Karpas-422 (cell line): ENCODE data around the gene FRMPD2. TPM values are rescaled to one million over a fixed set of nuclear protein-coding genes. Genes with fewer than 3 reads are reported as not detected.

ENCODE experiments used
- DNase-seq: peaks from one replicate; pipeline ENCODE4 v3.0.0-alpha.2; 2015
- H2AFZ ChIP-seq: fragments of 200-600 bp; sonication (generic); 2 replicates; pipeline ENCODE4 v1.6.1; 2014; ENCODE audit warnings: antibody characterized with exemption, low read length, mixed read lengths
- H3K27ac ChIP-seq: fragments of 200-600 bp; sonication (generic); 2 replicates; pipeline ENCODE4 v1.5.1; 2014; ENCODE audit warnings: mild to moderate bottlenecking, low read length, moderate library complexity
- H3K27me3 ChIP-seq: fragments of 200-600 bp; sonication (generic); 2 replicates; pipeline ENCODE4 v1.6.1; 2014; ENCODE audit warnings: low read length, mixed read lengths
- H3K36me3 ChIP-seq: fragments of 200-600 bp; sonication (generic); 2 replicates; pipeline ENCODE4 v1.6.1; 2014; ENCODE audit warnings: low read length, mixed read lengths; ENCODE audit not compliant: insufficient read depth
- H3K4me1 ChIP-seq: fragments of 200-600 bp; sonication (generic); 2 replicates; pipeline ENCODE4 v1.6.1; 2014; ENCODE audit warnings: mild to moderate bottlenecking, low read length, mixed read lengths
- H3K4me2 ChIP-seq: fragments of 200-600 bp; sonication (generic); 2 replicates; pipeline ENCODE4 v1.6.1; 2014; ENCODE audit warnings: low read length, low read depth, mild to moderate bottlenecking; ENCODE audit not compliant: poor library complexity, severe bottlenecking
- H3K4me3 ChIP-seq: fragments of 200-600 bp; sonication (generic); 2 replicates; pipeline ENCODE4 v1.5.1; 2014; ENCODE audit warnings: mild to moderate bottlenecking, antibody characterized with exemption, low read length, mixed read lengths
- H3K79me2 ChIP-seq: fragments of 200-600 bp; sonication (generic); 2 replicates; pipeline ENCODE4 v1.6.1; 2014; ENCODE audit warnings: mild to moderate bottlenecking, low read length, mixed read lengths
- H3K9ac ChIP-seq: fragments of 200-600 bp; sonication (generic); 2 replicates; pipeline ENCODE4 v1.6.0; 2014; ENCODE audit warnings: low read length
- H3K9me2 ChIP-seq: fragments of 200-600 bp; sonication (generic), shearing (Covaris generic); replicated peaks from 2 replicates; pipeline ENCODE4 v1.6.0; 2014; ENCODE audit warnings: mild to moderate bottlenecking, low read length, moderate library complexity; ENCODE audit not compliant: insufficient read depth
- H3K9me3 ChIP-seq: fragments of 300-700, 200-600 bp; sonication (generic); 2 replicates; pipeline ENCODE4 v1.6.1; 2014; ENCODE audit warnings: low read length, mixed read lengths
- H4K20me1 ChIP-seq: fragments of 200-600 bp; sonication (generic); 2 replicates; pipeline ENCODE4 v1.6.1; 2014; ENCODE audit warnings: mild to moderate bottlenecking, antibody characterized with exemption, low read length, low read depth; ENCODE audit not compliant: insufficient read depth
- total RNA-seq: library from RNA; depleted of rRNA; stranded (reverse); fragments of >200 nt; shearing (Covaris generic); gene quantifications from 2 replicates; pipeline ENCODE4 v1.2.3, GENCODE V29; 2014; ENCODE audit warnings: low replicate concordance

FRMPD2 gene
- total RNA-seq, 1 experiment from 2014 or later, result not detected

DNA sequence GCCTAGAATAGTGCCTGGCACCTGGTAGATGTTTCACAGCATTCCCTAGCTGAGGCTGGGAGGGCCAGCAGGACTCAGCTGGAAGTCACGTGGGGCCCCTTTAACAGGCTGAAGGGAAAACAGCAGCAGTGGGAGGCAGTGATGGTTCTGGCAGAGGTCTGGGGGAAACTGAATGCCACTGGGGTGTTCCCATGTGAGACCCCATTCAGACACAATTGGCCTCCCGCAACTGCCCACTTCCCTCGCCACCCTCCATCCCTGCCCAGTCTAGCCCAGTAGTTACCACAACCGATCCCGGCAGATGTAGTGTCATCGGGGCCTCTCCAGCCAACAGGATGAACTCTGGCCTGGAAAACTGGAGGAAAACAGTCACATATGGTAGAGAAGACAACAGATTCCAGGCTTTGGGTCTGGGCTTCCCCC is 38.3 kb downstream of the FRMPD2 start:
- Histone ChIP-seq H3K4me2 (no peak overlapping the region), H3K36me3 (no peaks in the 10 kb centered on the region), H3K27me3 (no peaks in the 10 kb centered on the region), H4K20me1 (no peaks in the 10 kb centered on the region), H3K27ac (no peak overlapping the region), H3K4me1 (no peaks in the 10 kb centered on the region), H2AFZ (no peak overlapping the region), H3K79me2 (no peaks in the 10 kb centered on the region), H3K9ac (no peak overlapping the region), H3K4me3 (no peak overlapping the region), H3K9me2 (no peaks in the 10 kb centered on the region), H3K9me3 (no peaks in the 10 kb centered on the region)
- no peak for DNase-seq

DNA sequence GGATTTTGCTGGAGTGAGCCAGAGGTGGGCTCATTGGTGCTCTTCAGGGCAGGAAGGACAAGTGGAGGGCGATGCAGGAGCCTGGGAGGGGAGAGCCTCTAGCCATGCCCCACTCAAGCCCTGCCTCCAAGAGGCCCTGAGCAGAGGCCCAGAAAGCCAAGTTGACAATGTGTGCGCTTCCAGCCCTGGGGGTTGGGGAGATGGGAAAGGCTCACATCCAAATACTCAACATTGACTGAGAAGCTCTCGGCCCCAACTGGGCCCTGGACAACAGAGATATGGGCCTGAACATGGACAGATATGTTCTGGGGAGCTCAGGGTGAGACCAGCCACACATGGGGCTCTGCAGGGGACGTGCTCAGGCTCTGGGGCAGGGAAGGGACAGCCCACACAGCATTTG is 39.0 kb downstream of the FRMPD2 start:
- Histone ChIP-seq H3K27me3 (no peaks in the 10 kb centered on the region), H3K79me2 (no peaks in the 10 kb centered on the region), H2AFZ (no peak overlapping the region), H3K4me2 (no peak overlapping the region), H3K36me3 (no peaks in the 10 kb centered on the region), H3K9me2 (no peaks in the 10 kb centered on the region), H3K9ac (no peak overlapping the region), H3K4me1 (no peaks in the 10 kb centered on the region), H4K20me1 (no peaks in the 10 kb centered on the region), H3K9me3 (no peaks in the 10 kb centered on the region), H3K27ac (no peak overlapping the region), H3K4me3 (no peak overlapping the region)
- no peak for DNase-seq

DNA sequence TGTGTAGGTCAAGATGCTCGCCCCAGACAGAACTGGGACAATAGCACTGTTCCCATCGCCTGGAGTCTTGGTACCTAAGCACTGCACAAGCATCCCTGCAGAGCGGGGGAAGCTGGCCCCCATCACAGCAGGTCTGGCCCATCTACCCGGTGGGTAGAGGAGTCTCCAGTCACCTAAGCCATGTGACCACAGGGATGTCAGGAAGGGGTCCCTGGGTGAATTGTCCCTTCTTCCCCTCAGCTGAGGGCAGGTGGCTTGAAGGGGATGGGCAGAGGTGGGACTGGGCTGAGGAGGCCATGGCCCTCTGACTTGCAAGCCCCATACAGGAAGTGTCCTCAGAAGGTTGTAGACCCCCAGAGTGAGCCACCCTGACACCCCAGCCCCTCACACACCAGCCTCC is 39.7 kb downstream of the FRMPD2 start:
- no peak for DNase-seq
- Histone ChIP-seq H3K4me1 (no peaks in the 10 kb centered on the region), H3K9me2 (no peaks in the 10 kb centered on the region), H2AFZ (no peak overlapping the region), H3K79me2 (no peaks in the 10 kb centered on the region), H3K36me3 (no peaks in the 10 kb centered on the region), H3K27ac (no peak overlapping the region), H3K9me3 (no peaks in the 10 kb centered on the region), H3K27me3 (no peaks in the 10 kb centered on the region), H3K4me3 (no peak overlapping the region), H3K4me2 (no peak overlapping the region), H4K20me1 (no peaks in the 10 kb centered on the region), H3K9ac (no peak overlapping the region)

DNA sequence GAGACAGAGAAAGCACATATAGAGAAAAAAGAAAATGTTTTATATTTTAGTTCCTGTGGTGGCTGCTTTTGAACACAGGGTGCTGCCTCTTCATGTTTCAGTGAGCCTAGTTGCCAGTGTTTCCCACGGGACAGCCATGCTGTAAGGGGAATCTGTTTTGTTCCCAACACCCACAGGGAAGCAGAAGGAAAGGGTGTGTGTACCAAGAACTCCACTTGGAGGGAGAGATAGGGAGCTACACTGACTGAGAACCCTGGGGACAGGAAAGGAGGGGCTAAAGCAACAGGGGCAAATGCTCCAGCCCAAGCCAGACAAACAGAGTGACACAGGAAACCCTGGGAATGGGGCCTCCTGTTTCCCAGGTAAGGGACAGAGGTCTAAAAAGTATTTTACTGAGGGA is 40.2 kb downstream of the FRMPD2 start:
- Histone ChIP-seq H3K9me2 (no peaks in the 10 kb centered on the region), H3K9me3 (no peaks in the 10 kb centered on the region), H2AFZ (no peak overlapping the region), H3K9ac (no peak overlapping the region), H3K4me1 (no peaks in the 10 kb centered on the region), H3K27ac (no peak overlapping the region), H3K79me2 (no peaks in the 10 kb centered on the region), H3K36me3 (no peaks in the 10 kb centered on the region), H3K27me3 (no peaks in the 10 kb centered on the region), H4K20me1 (no peaks in the 10 kb centered on the region), H3K4me2 (no peak overlapping the region), H3K4me3 (no peak overlapping the region)
- DNase-seq, result no peak

DNA sequence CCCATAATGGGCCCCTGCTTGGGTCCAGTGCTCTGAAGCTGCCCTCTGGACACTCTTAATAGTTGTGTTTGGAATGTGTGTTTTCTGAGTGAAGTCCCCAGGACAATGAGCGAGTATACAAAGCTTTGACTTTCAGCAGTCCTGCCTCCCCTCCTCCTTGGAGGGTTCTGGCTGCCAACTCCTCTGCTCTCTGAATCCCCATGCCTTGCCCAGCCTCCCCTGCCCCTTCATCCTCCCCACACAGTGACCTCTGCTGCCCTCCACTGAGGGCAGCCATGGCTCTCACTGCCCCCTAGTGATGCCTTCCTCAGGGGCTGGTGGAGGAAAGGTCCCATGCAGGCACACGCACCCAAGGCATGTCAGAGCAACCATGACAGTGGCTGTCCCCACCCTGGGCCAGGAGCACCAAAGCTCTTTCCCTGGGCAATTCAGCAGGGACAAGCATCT is 40.9 kb downstream of the FRMPD2 start:
- Histone ChIP-seq H3K27ac (no peak overlapping the region), H3K36me3 (no peaks in the 10 kb centered on the region), H3K9ac (no peak overlapping the region), H3K4me1 (no peaks in the 10 kb centered on the region), H3K9me2 (no peaks in the 10 kb centered on the region), H3K27me3 (no peaks in the 10 kb centered on the region), H3K4me3 (no peak overlapping the region), H4K20me1 (no peaks in the 10 kb centered on the region), H2AFZ (no peak overlapping the region), H3K4me2 (no peak overlapping the region), H3K79me2 (no peaks in the 10 kb centered on the region), H3K9me3 (no peaks in the 10 kb centered on the region)
- DNase-seq, result no peak

DNA sequence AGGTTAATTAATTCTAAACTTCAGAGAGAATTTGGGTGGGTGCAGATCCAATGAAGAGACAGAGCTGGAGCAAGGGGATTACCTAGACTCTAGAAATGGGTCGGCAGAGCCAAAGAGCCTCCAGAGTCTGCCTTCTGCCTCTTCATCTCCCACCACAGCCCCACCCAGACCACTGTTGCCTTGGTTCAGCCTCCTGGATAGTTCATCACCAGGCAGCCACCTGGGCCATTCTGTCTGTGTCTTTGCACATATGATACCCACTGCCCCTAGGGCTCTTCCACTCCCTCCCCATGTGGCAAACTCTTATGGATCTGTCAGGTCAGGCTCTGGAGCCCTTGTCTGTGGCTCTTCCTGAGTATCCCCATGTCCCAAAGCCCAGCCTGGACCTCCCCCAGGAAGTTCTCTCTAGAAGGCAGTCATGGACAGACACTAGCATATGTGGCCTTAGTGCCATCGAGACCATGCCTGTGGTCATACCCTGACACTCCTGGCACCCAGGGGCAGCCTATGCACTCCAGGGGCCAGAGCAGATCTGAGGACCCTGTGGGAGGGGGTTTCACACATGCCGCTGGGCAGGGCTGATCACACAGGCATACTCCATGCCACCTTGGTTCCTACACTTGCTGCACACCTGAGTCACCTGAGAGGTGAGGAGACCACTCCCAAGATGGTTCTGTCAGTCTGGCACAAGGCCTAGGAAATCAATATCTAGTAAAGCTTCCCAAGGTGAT is 41.6 kb downstream of the FRMPD2 start:
- no peaks in the 10 kb centered on the region for H3K4me1 ChIP-seq

DNA sequence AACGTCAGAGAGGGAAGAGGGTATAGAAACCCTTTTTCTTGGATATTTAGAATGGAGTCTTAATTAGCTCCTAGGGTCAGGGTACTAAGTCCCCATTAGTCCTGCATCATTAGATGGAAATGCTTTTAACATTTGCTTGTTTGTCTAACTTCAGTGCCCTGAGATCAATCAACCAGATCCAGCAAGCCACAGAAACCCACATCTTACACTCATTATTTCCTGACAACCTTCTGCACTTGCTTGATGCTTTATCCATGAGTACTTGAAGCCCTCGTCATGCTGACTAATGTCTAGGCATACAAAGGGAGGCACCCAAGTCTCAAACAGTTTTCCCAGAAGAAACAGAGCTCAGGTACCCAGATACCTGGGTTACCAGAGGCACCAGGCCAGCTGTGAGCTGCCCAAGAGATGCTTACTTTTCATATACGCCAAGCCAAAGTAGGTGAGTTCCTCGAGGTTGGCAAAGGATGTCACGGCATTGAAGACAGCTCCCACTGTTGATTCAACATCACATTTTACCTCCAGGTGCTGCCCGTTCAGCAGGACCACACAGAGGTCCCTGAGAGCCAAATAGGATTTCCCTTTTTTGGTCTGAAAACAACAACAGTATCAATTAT is 42.7 kb downstream of the FRMPD2 start:
- Histone ChIP-seq H3K36me3 (no peaks in the 10 kb centered on the region), H3K79me2 (no peaks in the 10 kb centered on the region), H3K27ac (no peak overlapping the region), H3K9me3 (no peaks in the 10 kb centered on the region), H3K27me3 (no peaks in the 10 kb centered on the region), H3K4me3 (no peak overlapping the region), H2AFZ (no peak overlapping the region), H3K4me2 (no peak overlapping the region), H4K20me1 (no peaks in the 10 kb centered on the region), H3K4me1 (no peaks in the 10 kb centered on the region), H3K9me2 (no peaks in the 10 kb centered on the region), H3K9ac (no peak overlapping the region)
- DNase-seq, result no peak

More for the DNA sequence above, 41.6 kb downstream of the FRMPD2 start:
- H3K9ac ChIP-seq, result no peak overlapping the region
- H3K27ac ChIP-seq, result no peak overlapping the region
- H3K9me2 ChIP-seq, result no peaks in the 10 kb centered on the region
- no peaks in the 10 kb centered on the region for H3K9me3 ChIP-seq
- no peaks in the 10 kb centered on the region for H3K27me3 ChIP-seq
- no peak overlapping the region for H3K4me3 ChIP-seq
- DNase-seq, result no peak
- H3K36me3 ChIP-seq, result no peaks in the 10 kb centered on the region
- H4K20me1 ChIP-seq, result no peaks in the 10 kb centered on the region
- H2AFZ ChIP-seq, result no peak overlapping the region
- H3K79me2 ChIP-seq, result no peaks in the 10 kb centered on the region
- no peak overlapping the region for H3K4me2 ChIP-seq

DNA sequence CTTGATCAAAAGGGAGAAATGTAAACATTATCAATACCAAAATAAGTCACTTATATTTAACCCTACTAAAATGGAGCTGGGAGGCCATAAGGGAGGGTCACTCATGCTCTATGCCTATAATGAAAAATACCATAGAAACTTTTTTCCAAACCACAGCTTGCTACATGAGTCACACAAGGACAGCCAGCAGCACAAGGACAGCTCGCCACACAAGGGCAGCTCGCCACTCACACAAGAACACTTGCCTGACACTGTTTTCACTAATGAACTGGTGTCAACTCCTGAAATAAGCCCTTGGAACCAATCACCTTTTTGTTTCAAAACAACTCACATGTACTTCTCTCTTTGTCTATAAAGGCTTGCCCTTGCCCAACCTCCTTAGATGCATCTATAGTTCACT is 43.3 kb downstream of the FRMPD2 start:
- Histone ChIP-seq H3K4me2 (no peak overlapping the region), H3K36me3 (no peaks in the 10 kb centered on the region), H3K9ac (no peak overlapping the region), H3K4me3 (no peak overlapping the region), H3K27ac (no peak overlapping the region), H3K79me2 (no peaks in the 10 kb centered on the region), H4K20me1 (no peaks in the 10 kb centered on the region), H3K9me2 (no peaks in the 10 kb centered on the region), H3K27me3 (no peaks in the 10 kb centered on the region), H2AFZ (no peak overlapping the region), H3K9me3 (no peaks in the 10 kb centered on the region), H3K4me1 (no peaks in the 10 kb centered on the region)
- no peak for DNase-seq
